Measurements from ENCODE around the gene EFNA3.

Gene EFNA3

GRCh38 chr1:155085504-155086127 is 7.0 kb downstream of the EFNA3 start (continued):
- 0 out of 2 replicates have a peak, but pooled peaks have one; percentile 66 for TF ChIP-seq ZBTB7A (tag by site-specific recombination; IDR thresholded peaks at IDR 0.05; ENCODE audit: low read depth)
- peak; percentile 91 for TF ChIP-seq KLF9 (tag by site-specific recombination; IDR thresholded peaks at IDR 0.05; ENCODE audit: low read depth)
- no peak for TF ChIP-seq TCF7L2 (IDR thresholded peaks at IDR 0.05; ENCODE audit: borderline replicate concordance, low read depth, low read length)
- TF ChIP-seq ZNF623 (tag by site-specific recombination; IDR thresholded peaks at IDR 0.05): no peak
- TF ChIP-seq ZNF138 (tag by site-specific recombination; IDR thresholded peaks at IDR 0.05; ENCODE audit: borderline replicate concordance): no peak
- no peak for TF ChIP-seq ZNF175 (tag by site-specific recombination; IDR thresholded peaks at IDR 0.05)
- no peak for TF ChIP-seq YY1 (tag by site-specific recombination; IDR thresholded peaks at IDR 0.05)
- TF ChIP-seq HIC1 (tag by site-specific recombination; IDR thresholded peaks at IDR 0.05): no peak; the same call in none of the 2 replicates
- TF ChIP-seq KLF1 (tag by site-specific recombination; IDR thresholded peaks at IDR 0.05): peak; percentile 37; the same call in 1 of the 2 replicates
- no peak for TF ChIP-seq ZNF112 (tag by site-specific recombination; IDR thresholded peaks at IDR 0.05)

GRCh38 chr1:155086128-155086741 is 7.6 kb downstream of the EFNA3 start:
- no peak overlapping the region; the same call in 1 of the 2 replicates for H3K27ac ChIP-seq (ENCODE audit: extremely low read depth, low read depth, low read length)
- no peaks in the 10 kb centered on the region for H3K36me3 ChIP-seq (ENCODE audit: control insufficient read depth in 2 of 2, insufficient read depth in 1 of 2, low read length in 2 of 2)
- CTCF ChIA-PET: interaction anchor here (0.5 to 4.5 kb wide), 26 partner anchors 8 to 142 kb away, joined by 3 to 117 read pairs (median 6); partner anchors contain the start of genes ADAM15, DPM3, EFNA4 and KRTCAP2
- H3K4me3 ChIP-seq (ENCODE audit: low read depth, low read length): no peak overlapping the region; the same call in 1 of the 2 replicates
- peaks cover 10% of the 10 kb centered on the region for H3K4me1 ChIP-seq (ENCODE audit: control insufficient read depth, insufficient read depth, low read length)
- H3K9me3 ChIP-seq (ENCODE audit: control insufficient read depth, insufficient read depth, low read depth, low read length): no peaks in the 10 kb centered on the region
- POLR2A ChIA-PET: no interaction called here
- no peak for TF ChIP-seq PBX3 (CRISPR knock-in tag; IDR thresholded peaks at IDR 0.05)
- peak; percentile 48; the same call in 1 of the 2 replicates for TF ChIP-seq ZNF692 (tag by site-specific recombination; IDR thresholded peaks at IDR 0.05)
- TF ChIP-seq ZNF513 (tag by site-specific recombination; IDR thresholded peaks at IDR 0.05): no peak
- peak; percentile 14; the same call in 1 of the 2 replicates for TF ChIP-seq PRDM1 (tag by site-specific recombination; IDR thresholded peaks at IDR 0.05)
- no peak for TF ChIP-seq ZNF16 (tag by site-specific recombination; IDR thresholded peaks at IDR 0.05; ENCODE audit: low read depth)
- TF ChIP-seq PATZ1 (tag by site-specific recombination; IDR thresholded peaks at IDR 0.05): peak; percentile 88
- TF ChIP-seq YY2 (tag by site-specific recombination; IDR thresholded peaks at IDR 0.05): no peak
- TF ChIP-seq GFI1B (tag by site-specific recombination; IDR thresholded peaks at IDR 0.05): no peak
- TF ChIP-seq ZNF2 (tag by site-specific recombination; IDR thresholded peaks at IDR 0.05): peak; percentile 71; the same call in 1 of the 2 replicates
- no peak for TF ChIP-seq ZBTB8A (tag by site-specific recombination; IDR thresholded peaks at IDR 0.05)
- TF ChIP-seq ZNF423 (tag by site-specific recombination; IDR thresholded peaks at IDR 0.05): peak; percentile 36; the same call in 1 of the 2 replicates
- TF ChIP-seq ZNF324 (tag by site-specific recombination; IDR thresholded peaks at IDR 0.05): peak; percentile 29; the same call in 1 of the 2 replicates
- TF ChIP-seq ZNF488 (tag by site-specific recombination; IDR thresholded peaks at IDR 0.05): no peak
- TF ChIP-seq ZNF610 (tag by site-specific recombination; IDR thresholded peaks at IDR 0.05; ENCODE audit: borderline replicate concordance): no peak
- TF ChIP-seq ZNF155 (tag by site-specific recombination; IDR thresholded peaks at IDR 0.05): no peak
- TF ChIP-seq ZNF391 (tag by site-specific recombination; IDR thresholded peaks at IDR 0.05; ENCODE audit: borderline replicate concordance, low read depth): peak; percentile 53; the same call in 1 of the 2 replicates
- no peak; the same call in 1 of the 2 replicates for TF ChIP-seq ZBTB20 (tag by site-specific recombination; IDR thresholded peaks at IDR 0.05)

Data from HEK293 (cell line).